GM12892 (cell line): ENCODE measurements around the gene ANKFN1.

ENCODE experiments used
- POLR2A ChIP-seq: IDR thresholded peaks from 2 replicates; pipeline ENCODE4 v1.6.1; 2011; ENCODE audit warnings: low read depth, low read length, control low read depth
- POLR2AphosphoS5 ChIP-seq: IDR thresholded peaks from 2 replicates; pipeline ENCODE4 v1.6.1; 2011; ENCODE audit warnings: low read depth, low read length, control low read depth

GRCh38 chr17:56314026-56314425, 160.8 kb downstream of the ANKFN1 start:
- no peak for TF ChIP-seq POLR2AphosphoS5
- TF ChIP-seq POLR2A: no peak
